GM23338 (cell line): ENCODE measurements around the gene MYOF. TPM values are rescaled to one million over a fixed set of nuclear protein-coding genes. Genes with fewer than 3 reads are reported as not detected.

Experiments used
- ATAC-seq: fragments of 200-7000 bp; cut with Tn5 transposase; 3 replicates; pipeline ENCODE4 v1.9.1; 2020
- DNase-seq: peaks from one replicate; pipeline ENCODE4 v3.0.0-alpha.2; 2015; ENCODE audit warnings: low spot score
- H2AFZ ChIP-seq: fragments of 200-600 bp; sonication (generic); 2 replicates; pipeline ENCODE4 v1.8.0; 2016; ENCODE audit warnings: antibody characterized with exemption, mild to moderate bottlenecking, moderate library complexity
- H3F3A ChIP-seq: fragments of 200-600 bp; sonication (generic); replicated peaks from 2 replicates; pipeline ENCODE4 v1.8.0; 2017; ENCODE audit warnings: antibody characterized with exemption, mixed run types, low read depth
- H3K27ac ChIP-seq: fragments of 200-600 bp; sonication (generic); 2 replicates; pipeline ENCODE4 v1.6.1; 2016; ENCODE audit warnings: low read depth
- H3K27me3 ChIP-seq: fragments of 200-600 bp; sonication (generic); 2 replicates; pipeline ENCODE4 v1.8.0; 2016; ENCODE audit warnings: mild to moderate bottlenecking, mixed run types, moderate library complexity; ENCODE audit not compliant: insufficient read depth
- H3K36me3 ChIP-seq: fragments of 200-600 bp; sonication (generic); 2 replicates; pipeline ENCODE4 v1.8.0; 2016; ENCODE audit warnings: mild to moderate bottlenecking; ENCODE audit not compliant: insufficient read depth
- H3K4me1 ChIP-seq: fragments of 200-600 bp; sonication (generic); 2 replicates; pipeline ENCODE4 v1.8.0; 2016; ENCODE audit warnings: mild to moderate bottlenecking, moderate library complexity; ENCODE audit not compliant: insufficient read depth
- H3K4me2 ChIP-seq: fragments of 200-600 bp; sonication (generic); 2 replicates; pipeline ENCODE4 v1.7.1; 2017; ENCODE audit warnings: mixed run types
- H3K4me3 ChIP-seq: fragments of 200-600 bp; sonication (generic); 2 replicates; pipeline ENCODE4 v1.6.1; 2016; ENCODE audit warnings: mixed run types
- H3K79me2 ChIP-seq: fragments of 200-600 bp; sonication (generic); replicated peaks from 2 replicates; pipeline ENCODE4 v1.8.0; 2017; ENCODE audit warnings: mild to moderate bottlenecking; ENCODE audit not compliant: insufficient read depth
- H3K9me2 ChIP-seq: fragments of 200-600 bp; sonication (generic); 2 replicates; pipeline ENCODE4 v1.8.0; 2017; ENCODE audit not compliant: insufficient read depth
- H4K20me1 ChIP-seq: fragments of 200-600 bp; sonication (generic); replicated peaks from 2 replicates; pipeline ENCODE4 v1.8.0; 2017; ENCODE audit warnings: mild to moderate bottlenecking; ENCODE audit not compliant: insufficient read depth
- H3K27ac Mint-ChIP-seq: 2 replicates; pipeline ENCODE4 v1.8.0; 2020; ENCODE audit warnings: inconsistent platforms, mild to moderate bottlenecking, moderate library complexity, mixed read lengths
- H3K27me3 Mint-ChIP-seq: 3 replicates; pipeline ENCODE4 v1.8.0; 2022; ENCODE audit warnings: low read depth, mild to moderate bottlenecking, moderate library complexity, mixed read lengths, inconsistent platforms; ENCODE audit not compliant: insufficient read depth, poor library complexity
- H3K36me3 Mint-ChIP-seq: 3 replicates; pipeline ENCODE4 v1.8.0; 2021; ENCODE audit warnings: low read depth, mild to moderate bottlenecking, inconsistent platforms, moderate library complexity, mixed read lengths
- H3K4me1 Mint-ChIP-seq: 3 replicates; pipeline ENCODE4 v1.8.0; 2020; ENCODE audit warnings: mild to moderate bottlenecking, inconsistent platforms, mixed read lengths
- H3K4me3 Mint-ChIP-seq: 3 replicates; pipeline ENCODE4 v1.8.0; 2021; ENCODE audit warnings: moderate library complexity, mild to moderate bottlenecking, inconsistent platforms, mixed read lengths
- H3K9me3 Mint-ChIP-seq: 3 replicates; pipeline ENCODE4 v1.8.0; 2020; ENCODE audit warnings: moderate library complexity, mild to moderate bottlenecking, inconsistent platforms, mixed read lengths
- CREB1 ChIP-seq: fragments of 250-450 bp; sonication (Bioruptor Pico); IDR thresholded peaks from 2 replicates; pipeline ENCODE4 v1.5.0; 2020; ENCODE audit warnings: low read depth, mild to moderate bottlenecking, moderate library complexity
- EZH2 ChIP-seq: fragments of 200-600 bp; sonication (generic); IDR thresholded peaks from one replicate; pipeline ENCODE4 v1.8.0; 2017; ENCODE audit warnings: antibody characterized with exemption, mild to moderate bottlenecking, low read depth; ENCODE audit not compliant: unreplicated experiment
- EZH2phosphoT487 ChIP-seq: fragments of 200-600 bp; sonication (generic); IDR thresholded peaks from one replicate; pipeline ENCODE4 v1.8.1; 2018; ENCODE audit warnings: antibody characterized with exemption; ENCODE audit not compliant: unreplicated experiment
- JUNB ChIP-seq: IDR thresholded peaks from one replicate; pipeline ENCODE4 v1.6.1; 2016; ENCODE audit warnings: antibody characterized with exemption; ENCODE audit not compliant: unreplicated experiment
- NANOG ChIP-seq: IDR thresholded peaks from 2 replicates; pipeline ENCODE4 v1.6.1; 2016; ENCODE audit warnings: antibody characterized with exemption, borderline replicate concordance
- POLR2AphosphoS5 ChIP-seq: IDR thresholded peaks from 2 replicates; pipeline ENCODE4 v1.6.1; 2016; ENCODE audit warnings: antibody characterized with exemption, low read depth
- STAT1 ChIP-seq: IDR thresholded peaks from one replicate; pipeline ENCODE4 v1.6.1; 2016; ENCODE audit warnings: antibody characterized with exemption; ENCODE audit not compliant: unreplicated experiment
- ZNF114 ChIP-seq: fragments of 250-450 bp; sonication (Bioruptor Pico); IDR thresholded peaks from 2 replicates; pipeline ENCODE4 v1.5.0; 2020; ENCODE audit warnings: mild to moderate bottlenecking, moderate library complexity
- ZNF331 ChIP-seq: fragments of 250-450 bp; sonication (Bioruptor Pico); IDR thresholded peaks from 2 replicates; pipeline ENCODE4 v1.5.0; 2020; ENCODE audit warnings: low read depth, mild to moderate bottlenecking, moderate library complexity
- polyA plus RNA-seq: library from polyadenylated mRNA; unstranded; fragments of >200 nt; fragmentation: Nextera tagmentation; extraction: Ambion mirVana; gene quantifications from 2 replicates; pipeline ENCODE4 v1.2.1, GENCODE V29; 2016
- total RNA-seq: library from RNA; depleted of rRNA; stranded (reverse); fragments of >200 nt; shearing (Covaris generic); gene quantifications from 2 replicates; pipeline ENCODE4 v1.2.3, GENCODE V29; 2014
- TF ChIP-seq, protein P1 (sequence below), 2 experiments: fragments of 200-600 bp in 1 of 2; sonication (generic) in 1 of 2; conservative IDR thresholded peaks; 2 replicates each; pipeline versions ENCODE4 v1.5.1 to v1.6.1; 2016 to 2017; ENCODE audit warnings: antibody characterized with exemption in 2 of 2, low read depth in 2 of 2, mild to moderate bottlenecking in 2 of 2, moderate library complexity in 1 of 2
- TF ChIP-seq, protein P2 (sequence below): fragments of 250-450 bp; sonication (Bioruptor Pico); IDR thresholded peaks from 2 replicates; pipeline ENCODE4 v1.5.0; 2020; ENCODE audit warnings: mild to moderate bottlenecking, moderate library complexity
- TF ChIP-seq, protein P3 (sequence below): IDR thresholded peaks from one replicate; pipeline ENCODE4 v1.6.1; 2018; ENCODE audit warnings: antibody characterized with exemption; ENCODE audit not compliant: unreplicated experiment
- TF ChIP-seq, protein P4 (sequence below): IDR thresholded peaks from 2 replicates; pipeline ENCODE4 v1.6.1; 2016; ENCODE audit warnings: antibody characterized with exemption

MYOF gene
- total and polyA plus RNA-seq, 2 experiments from 2014 or later, result 0.82 to 1.4 TPM

DNA sequence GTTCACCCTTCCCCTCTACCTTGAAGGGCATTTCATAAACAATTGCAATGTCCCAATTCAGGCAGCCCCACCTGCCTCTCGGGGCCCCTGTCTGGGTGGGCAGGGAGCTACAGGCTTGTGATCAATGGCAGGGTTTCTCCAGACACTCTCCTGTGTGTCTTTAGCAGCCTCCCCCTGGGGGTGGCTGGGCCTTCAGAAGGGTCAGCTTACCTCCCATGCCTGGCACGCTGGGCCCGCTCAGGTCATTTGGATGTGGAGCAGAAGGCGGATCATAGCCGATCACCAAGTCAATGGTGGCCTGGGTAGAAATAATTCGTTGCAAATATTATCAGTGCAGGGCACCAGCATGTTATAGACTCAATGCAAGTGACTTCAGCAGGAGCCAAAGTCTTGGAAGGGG lies 56.3 kb downstream of the MYOF start:
- Histone ChIP-seq H3K4me1 (peaks cover 20% of the 10 kb centered on the region), H3F3A (no peaks in the 10 kb centered on the region), H3K36me3 (no peaks in the 10 kb centered on the region), H4K20me1 (no peaks in the 10 kb centered on the region), H3K27ac (no peak overlapping the region), H2AFZ (0 out of 2 replicates have a peak overlapping the region, but pooled peaks have one; percentile 56), H3K4me3 (no peak overlapping the region), H3K9me2 (no peaks in the 10 kb centered on the region), H3K4me2 (no peak overlapping the region), H3K79me2 (no peaks in the 10 kb centered on the region), H3K27me3 (no peaks in the 10 kb centered on the region)
- Mint-ChIP-seq H3K4me3 (no peak overlapping the region), H3K27ac (no peak overlapping the region), H3K36me3 (no peaks in the 10 kb centered on the region), H3K9me3 (no peaks in the 10 kb centered on the region), H3K4me1 (peaks cover 17% of the 10 kb centered on the region), H3K27me3 (peaks cover 4% of the 10 kb centered on the region)
- TF ChIP-seq EZH2, result no peak
- TF ChIP-seq, protein P1, sequence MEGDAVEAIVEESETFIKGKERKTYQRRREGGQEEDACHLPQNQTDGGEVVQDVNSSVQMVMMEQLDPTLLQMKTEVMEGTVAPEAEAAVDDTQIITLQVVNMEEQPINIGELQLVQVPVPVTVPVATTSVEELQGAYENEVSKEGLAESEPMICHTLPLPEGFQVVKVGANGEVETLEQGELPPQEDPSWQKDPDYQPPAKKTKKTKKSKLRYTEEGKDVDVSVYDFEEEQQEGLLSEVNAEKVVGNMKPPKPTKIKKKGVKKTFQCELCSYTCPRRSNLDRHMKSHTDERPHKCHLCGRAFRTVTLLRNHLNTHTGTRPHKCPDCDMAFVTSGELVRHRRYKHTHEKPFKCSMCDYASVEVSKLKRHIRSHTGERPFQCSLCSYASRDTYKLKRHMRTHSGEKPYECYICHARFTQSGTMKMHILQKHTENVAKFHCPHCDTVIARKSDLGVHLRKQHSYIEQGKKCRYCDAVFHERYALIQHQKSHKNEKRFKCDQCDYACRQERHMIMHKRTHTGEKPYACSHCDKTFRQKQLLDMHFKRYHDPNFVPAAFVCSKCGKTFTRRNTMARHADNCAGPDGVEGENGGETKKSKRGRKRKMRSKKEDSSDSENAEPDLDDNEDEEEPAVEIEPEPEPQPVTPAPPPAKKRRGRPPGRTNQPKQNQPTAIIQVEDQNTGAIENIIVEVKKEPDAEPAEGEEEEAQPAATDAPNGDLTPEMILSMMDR (conservative IDR thresholded peaks at IDR 0.05; ENCODE audit: low read depth in 2 of 2), result no peak
- TF ChIP-seq, protein P2, sequence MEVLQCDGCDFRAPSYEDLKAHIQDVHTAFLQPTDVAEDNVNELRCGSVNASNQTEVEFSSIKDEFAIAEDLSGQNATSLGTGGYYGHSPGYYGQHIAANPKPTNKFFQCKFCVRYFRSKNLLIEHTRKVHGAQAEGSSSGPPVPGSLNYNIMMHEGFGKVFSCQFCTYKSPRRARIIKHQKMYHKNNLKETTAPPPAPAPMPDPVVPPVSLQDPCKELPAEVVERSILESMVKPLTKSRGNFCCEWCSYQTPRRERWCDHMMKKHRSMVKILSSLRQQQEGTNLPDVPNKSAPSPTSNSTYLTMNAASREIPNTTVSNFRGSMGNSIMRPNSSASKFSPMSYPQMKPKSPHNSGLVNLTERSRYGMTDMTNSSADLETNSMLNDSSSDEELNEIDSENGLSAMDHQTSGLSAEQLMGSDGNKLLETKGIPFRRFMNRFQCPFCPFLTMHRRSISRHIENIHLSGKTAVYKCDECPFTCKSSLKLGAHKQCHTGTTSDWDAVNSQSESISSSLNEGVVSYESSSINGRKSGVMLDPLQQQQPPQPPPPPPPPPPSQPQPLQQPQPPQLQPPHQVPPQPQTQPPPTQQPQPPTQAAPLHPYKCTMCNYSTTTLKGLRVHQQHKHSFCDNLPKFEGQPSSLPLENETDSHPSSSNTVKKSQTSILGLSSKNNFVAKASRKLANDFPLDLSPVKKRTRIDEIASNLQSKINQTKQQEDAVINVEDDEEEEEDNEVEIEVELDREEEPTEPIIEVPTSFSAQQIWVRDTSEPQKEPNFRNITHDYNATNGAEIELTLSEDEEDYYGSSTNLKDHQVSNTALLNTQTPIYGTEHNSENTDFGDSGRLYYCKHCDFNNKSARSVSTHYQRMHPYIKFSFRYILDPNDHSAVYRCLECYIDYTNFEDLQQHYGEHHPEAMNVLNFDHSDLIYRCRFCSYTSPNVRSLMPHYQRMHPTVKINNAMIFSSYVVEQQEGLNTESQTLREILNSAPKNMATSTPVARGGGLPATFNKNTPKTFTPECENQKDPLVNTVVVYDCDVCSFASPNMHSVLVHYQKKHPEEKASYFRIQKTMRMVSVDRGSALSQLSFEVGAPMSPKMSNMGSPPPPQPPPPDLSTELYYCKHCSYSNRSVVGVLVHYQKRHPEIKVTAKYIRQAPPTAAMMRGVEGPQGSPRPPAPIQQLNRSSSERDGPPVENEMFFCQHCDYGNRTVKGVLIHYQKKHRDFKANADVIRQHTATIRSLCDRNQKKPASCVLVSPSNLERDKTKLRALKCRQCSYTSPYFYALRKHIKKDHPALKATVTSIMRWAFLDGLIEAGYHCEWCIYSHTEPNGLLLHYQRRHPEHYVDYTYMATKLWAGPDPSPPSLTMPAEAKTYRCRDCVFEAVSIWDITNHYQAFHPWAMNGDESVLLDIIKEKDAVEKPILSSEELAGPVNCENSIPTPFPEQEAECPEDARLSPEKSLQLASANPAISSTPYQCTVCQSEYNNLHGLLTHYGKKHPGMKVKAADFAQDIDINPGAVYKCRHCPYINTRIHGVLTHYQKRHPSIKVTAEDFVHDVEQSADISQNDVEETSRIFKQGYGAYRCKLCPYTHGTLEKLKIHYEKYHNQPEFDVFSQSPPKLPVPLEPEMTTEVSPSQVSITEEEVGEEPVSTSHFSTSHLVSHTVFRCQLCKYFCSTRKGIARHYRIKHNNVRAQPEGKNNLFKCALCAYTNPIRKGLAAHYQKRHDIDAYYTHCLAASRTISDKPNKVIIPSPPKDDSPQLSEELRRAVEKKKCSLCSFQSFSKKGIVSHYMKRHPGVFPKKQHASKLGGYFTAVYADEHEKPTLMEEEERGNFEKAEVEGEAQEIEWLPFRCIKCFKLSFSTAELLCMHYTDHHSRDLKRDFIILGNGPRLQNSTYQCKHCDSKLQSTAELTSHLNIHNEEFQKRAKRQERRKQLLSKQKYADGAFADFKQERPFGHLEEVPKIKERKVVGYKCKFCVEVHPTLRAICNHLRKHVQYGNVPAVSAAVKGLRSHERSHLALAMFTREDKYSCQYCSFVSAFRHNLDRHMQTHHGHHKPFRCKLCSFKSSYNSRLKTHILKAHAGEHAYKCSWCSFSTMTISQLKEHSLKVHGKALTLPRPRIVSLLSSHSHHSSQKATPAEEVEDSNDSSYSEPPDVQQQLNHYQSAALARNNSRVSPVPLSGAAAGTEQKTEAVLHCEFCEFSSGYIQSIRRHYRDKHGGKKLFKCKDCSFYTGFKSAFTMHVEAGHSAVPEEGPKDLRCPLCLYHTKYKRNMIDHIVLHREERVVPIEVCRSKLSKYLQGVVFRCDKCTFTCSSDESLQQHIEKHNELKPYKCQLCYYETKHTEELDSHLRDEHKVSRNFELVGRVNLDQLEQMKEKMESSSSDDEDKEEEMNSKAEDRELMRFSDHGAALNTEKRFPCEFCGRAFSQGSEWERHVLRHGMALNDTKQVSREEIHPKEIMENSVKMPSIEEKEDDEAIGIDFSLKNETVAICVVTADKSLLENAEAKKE (CRISPR knock-in tag), result no peak
- no peak for TF ChIP-seq JUNB
- TF ChIP-seq POLR2AphosphoS5, result no peak
- TF ChIP-seq, protein P3, sequence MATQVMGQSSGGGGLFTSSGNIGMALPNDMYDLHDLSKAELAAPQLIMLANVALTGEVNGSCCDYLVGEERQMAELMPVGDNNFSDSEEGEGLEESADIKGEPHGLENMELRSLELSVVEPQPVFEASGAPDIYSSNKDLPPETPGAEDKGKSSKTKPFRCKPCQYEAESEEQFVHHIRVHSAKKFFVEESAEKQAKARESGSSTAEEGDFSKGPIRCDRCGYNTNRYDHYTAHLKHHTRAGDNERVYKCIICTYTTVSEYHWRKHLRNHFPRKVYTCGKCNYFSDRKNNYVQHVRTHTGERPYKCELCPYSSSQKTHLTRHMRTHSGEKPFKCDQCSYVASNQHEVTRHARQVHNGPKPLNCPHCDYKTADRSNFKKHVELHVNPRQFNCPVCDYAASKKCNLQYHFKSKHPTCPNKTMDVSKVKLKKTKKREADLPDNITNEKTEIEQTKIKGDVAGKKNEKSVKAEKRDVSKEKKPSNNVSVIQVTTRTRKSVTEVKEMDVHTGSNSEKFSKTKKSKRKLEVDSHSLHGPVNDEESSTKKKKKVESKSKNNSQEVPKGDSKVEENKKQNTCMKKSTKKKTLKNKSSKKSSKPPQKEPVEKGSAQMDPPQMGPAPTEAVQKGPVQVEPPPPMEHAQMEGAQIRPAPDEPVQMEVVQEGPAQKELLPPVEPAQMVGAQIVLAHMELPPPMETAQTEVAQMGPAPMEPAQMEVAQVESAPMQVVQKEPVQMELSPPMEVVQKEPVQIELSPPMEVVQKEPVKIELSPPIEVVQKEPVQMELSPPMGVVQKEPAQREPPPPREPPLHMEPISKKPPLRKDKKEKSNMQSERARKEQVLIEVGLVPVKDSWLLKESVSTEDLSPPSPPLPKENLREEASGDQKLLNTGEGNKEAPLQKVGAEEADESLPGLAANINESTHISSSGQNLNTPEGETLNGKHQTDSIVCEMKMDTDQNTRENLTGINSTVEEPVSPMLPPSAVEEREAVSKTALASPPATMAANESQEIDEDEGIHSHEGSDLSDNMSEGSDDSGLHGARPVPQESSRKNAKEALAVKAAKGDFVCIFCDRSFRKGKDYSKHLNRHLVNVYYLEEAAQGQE, result no peak
- TF ChIP-seq STAT1, result no peak
- no peak for TF ChIP-seq ZNF331 (CRISPR knock-in tag)
- no peak for TF ChIP-seq CREB1
- TF ChIP-seq, protein P4, sequence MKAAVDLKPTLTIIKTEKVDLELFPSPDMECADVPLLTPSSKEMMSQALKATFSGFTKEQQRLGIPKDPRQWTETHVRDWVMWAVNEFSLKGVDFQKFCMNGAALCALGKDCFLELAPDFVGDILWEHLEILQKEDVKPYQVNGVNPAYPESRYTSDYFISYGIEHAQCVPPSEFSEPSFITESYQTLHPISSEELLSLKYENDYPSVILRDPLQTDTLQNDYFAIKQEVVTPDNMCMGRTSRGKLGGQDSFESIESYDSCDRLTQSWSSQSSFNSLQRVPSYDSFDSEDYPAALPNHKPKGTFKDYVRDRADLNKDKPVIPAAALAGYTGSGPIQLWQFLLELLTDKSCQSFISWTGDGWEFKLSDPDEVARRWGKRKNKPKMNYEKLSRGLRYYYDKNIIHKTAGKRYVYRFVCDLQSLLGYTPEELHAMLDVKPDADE, result no peak
- TF ChIP-seq NANOG, result no peak
- no peak for TF ChIP-seq ZNF114 (CRISPR knock-in tag)
- TF ChIP-seq EZH2phosphoT487, result no peak
- no peak for DNase-seq
- ATAC-seq, result no peak
